HepG2 (cell line): ENCODE data around the gene RNF13. TPM values are rescaled to one million over a fixed set of nuclear protein-coding genes. Genes with fewer than 3 reads are reported as not detected.

Source experiments
- ASH2L ChIP-seq: fragments of 300-600, 200-600 bp; sonication (generic); IDR thresholded peaks from 2 replicates; pipeline ENCODE4 v1.7.0; 2017; ENCODE audit warnings: low read depth, mild to moderate bottlenecking, moderate library complexity, mixed read lengths, low read length; ENCODE audit not compliant: insufficient read length
- DNMT1 ChIP-seq: sonication (generic); formaldehyde crosslinking; IDR thresholded peaks from 2 replicates; pipeline ENCODE4 v1.5.1; 2020; ENCODE audit warnings: mild to moderate bottlenecking, missing genetic modification reagents
- EEA1 ChIP-seq: sonication (generic); formaldehyde crosslinking; IDR thresholded peaks from 2 replicates; pipeline ENCODE4 v1.5.1; 2020; ENCODE audit warnings: mild to moderate bottlenecking, missing genetic modification reagents, borderline replicate concordance
- GFI1 ChIP-seq: sonication (generic); formaldehyde crosslinking; IDR thresholded peaks from 2 replicates; pipeline ENCODE4 v1.5.0; 2020; ENCODE audit warnings: missing genetic modification reagents, mild to moderate bottlenecking, borderline replicate concordance
- KDM5A ChIP-seq: fragments of 200-600 bp; sonication (generic); IDR thresholded peaks from 2 replicates; pipeline ENCODE4 v1.7.0; 2018; ENCODE audit warnings: antibody characterized with exemption, mild to moderate bottlenecking, low read length, borderline replicate concordance
- KDM5B ChIP-seq: sonication (generic); formaldehyde crosslinking; IDR thresholded peaks from 2 replicates; pipeline ENCODE4 v1.4.0; 2020; ENCODE audit warnings: missing genetic modification reagents, mild to moderate bottlenecking, borderline replicate concordance
- KDM6A ChIP-seq: IDR thresholded peaks from 2 replicates; pipeline ENCODE4 v1.6.1; 2016; ENCODE audit warnings: low read depth
- NR2F2 ChIP-seq: IDR thresholded peaks from 2 replicates; pipeline ENCODE4 v1.6.1; 2012; ENCODE audit warnings: low read depth, inconsistent platforms, borderline replicate concordance
- PTBP1 ChIP-seq: fragments of 200-400 bp; formaldehyde crosslinking; IDR thresholded peaks from 2 replicates; pipeline ENCODE4 v1.6.1; 2018; ENCODE audit warnings: low read length, low read depth; ENCODE audit not compliant: poor library complexity, severe bottlenecking
- RFXAP ChIP-seq: sonication (generic); formaldehyde crosslinking; IDR thresholded peaks from 2 replicates; pipeline ENCODE4 v1.4.0; 2020; ENCODE audit warnings: missing genetic modification reagents, borderline replicate concordance
- ZNF260 ChIP-seq: sonication (generic); formaldehyde crosslinking; IDR thresholded peaks from 2 replicates; pipeline ENCODE4 v1.4.0; 2020; ENCODE audit warnings: missing genetic modification reagents, low read depth, mild to moderate bottlenecking, borderline replicate concordance
- ZNF292 ChIP-seq: sonication (generic); formaldehyde crosslinking; IDR thresholded peaks from 2 replicates; pipeline ENCODE4 v1.8.1; 2022; ENCODE audit warnings: mild to moderate bottlenecking, low read depth, missing genetic modification reagents, borderline replicate concordance
- ZNF329 ChIP-seq: sonication (generic); formaldehyde crosslinking; IDR thresholded peaks from 2 replicates; pipeline ENCODE4 v1.9.0; 2021; ENCODE audit warnings: low read depth, mild to moderate bottlenecking, missing genetic modification reagents
- ZNF382 ChIP-seq: sonication (generic); formaldehyde crosslinking; IDR thresholded peaks from 2 replicates; pipeline ENCODE4 v1.5.0; 2020; ENCODE audit warnings: missing genetic modification reagents, mild to moderate bottlenecking, borderline replicate concordance
- ZNF468 ChIP-seq: sonication (generic); formaldehyde crosslinking; IDR thresholded peaks from 2 replicates; pipeline ENCODE4 v1.8.0; 2022; ENCODE audit warnings: mild to moderate bottlenecking, moderate library complexity, missing genetic modification reagents
- ZNF572 ChIP-seq: sonication (generic); formaldehyde crosslinking; IDR thresholded peaks from 2 replicates; pipeline ENCODE4 v1.5.1; 2020; ENCODE audit warnings: mild to moderate bottlenecking, missing genetic modification reagents
- ZNF780A ChIP-seq: sonication (generic); formaldehyde crosslinking; IDR thresholded peaks from 2 replicates; pipeline ENCODE4 v1.8.0; 2022; ENCODE audit warnings: mild to moderate bottlenecking, missing genetic modification reagents, moderate library complexity
- polyA plus RNA-seq, 8 experiments: library from polyadenylated mRNA; depleted of rRNA in 3 of 8; stranded (reverse) in 7 of 8; unstranded in 1 of 8; fragments of >200 nt; fragmentation: Illumina TruSeq in 4 of 8; extraction: Trizol in 4 of 8; gene quantifications; 2 replicates each; pipeline versions ENCODE4 v1.2.1 to v1.2.3, GENCODE V29; 2011 to 2016; ENCODE audit warnings: low read depth in 4 of 8, missing spikeins in 1 of 8, mixed read lengths in 1 of 8; ENCODE audit not compliant: insufficient read depth in 1 of 8
- total RNA-seq, 5 experiments: library from RNA; depleted of rRNA; stranded (reverse); fragments of >200 nt; fragmentation: Illumina TruSeq; extraction: Trizol; gene quantifications; 2 replicates each; pipeline ENCODE4 v1.2.3, GENCODE V29; 2016; ENCODE audit warnings: low read depth in 1 of 5
- TF ChIP-seq, protein P1 (sequence below): sonication (generic); formaldehyde crosslinking; IDR thresholded peaks from 2 replicates; pipeline ENCODE4 v1.8.0; 2022; ENCODE audit warnings: mild to moderate bottlenecking, missing genetic modification reagents
- TF ChIP-seq, protein P2 (sequence below): sonication (generic); formaldehyde crosslinking; IDR thresholded peaks from 2 replicates; pipeline ENCODE4 v1.4.0; 2020; ENCODE audit warnings: missing genetic modification reagents
- TF ChIP-seq, protein P3 (sequence below): sonication (generic); formaldehyde crosslinking; IDR thresholded peaks from 2 replicates; pipeline ENCODE4 v1.4.0; 2020; ENCODE audit warnings: mild to moderate bottlenecking, low read depth, missing genetic modification reagents
- TF ChIP-seq, protein P4 (sequence below): fragments of 450-650 bp; IDR thresholded peaks from 2 replicates; pipeline ENCODE4 v1.6.1; 2017; ENCODE audit warnings: mild to moderate bottlenecking
- TF ChIP-seq, protein P5 (sequence below): fragments of 450-650 bp; IDR thresholded peaks from 2 replicates; pipeline ENCODE4 v1.6.1; 2017

Gene RNF13
- total and polyA plus RNA-seq, 2 of the 13 experiments (the other 11 are each of a cell fraction or from before 2014, with no cell fraction given), result 39.8 to 46.0 TPM

DNA sequence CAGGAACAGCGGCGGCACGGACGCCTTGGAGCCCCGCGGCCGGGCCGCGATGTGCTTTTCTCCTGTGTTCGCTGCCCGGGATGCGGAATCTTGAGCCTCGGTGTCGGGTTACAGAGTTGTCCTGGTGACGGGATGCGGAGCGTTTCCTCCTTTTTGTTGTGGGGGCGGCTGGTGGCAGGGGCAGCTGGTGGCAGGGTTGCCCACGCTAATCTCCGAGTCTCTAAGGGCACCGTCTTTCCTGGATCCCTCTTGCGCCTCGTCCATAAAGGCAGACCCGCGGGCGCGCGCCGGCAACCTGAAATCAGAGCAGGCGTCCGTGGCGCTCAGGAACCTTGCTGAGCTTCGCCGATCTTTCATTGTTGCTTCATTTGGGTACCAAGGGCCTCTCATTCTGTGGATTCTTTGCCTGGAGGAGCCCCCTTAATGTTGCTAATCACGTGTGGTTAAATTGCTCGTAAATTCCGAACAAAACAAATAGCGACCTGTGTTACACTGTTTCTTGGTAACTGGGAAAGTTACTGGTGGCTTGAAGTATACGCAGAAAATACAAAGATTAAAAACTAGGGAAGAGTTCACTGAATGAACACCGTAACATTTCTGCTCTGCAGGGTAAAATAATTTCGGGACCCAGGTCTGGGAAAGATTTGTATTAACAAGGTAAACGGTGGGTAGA lies 158.5 kb downstream of the RNF13 start (continued):
- TF ChIP-seq ZNF260 (no peak), ZNF329 (CRISPR knock-in tag) (0 out of 2 replicates have a peak, but pooled peaks have one; percentile 22), ASH2L (peak; percentile 30), ZNF468 (CRISPR knock-in tag) (no peak), RFXAP (CRISPR knock-in tag) (no peak), ZNF382 (CRISPR knock-in tag) (no peak), KDM5B (CRISPR knock-in tag) (no peak; the same call in none of the 2 replicates), NR2F2 (no peak), ZNF780A (no peak), KDM5A (0 out of 2 replicates have a peak, but pooled peaks have one; percentile 11), PTBP1 (no peak), KDM6A (no peak), ZNF292 (CRISPR knock-in tag) (no peak), GFI1 (peak; percentile 27; the same call in 1 of the 2 replicates), EEA1 (no peak), DNMT1 (CRISPR knock-in tag) (no peak), ZNF572 (CRISPR knock-in tag) (no peak)
- TF ChIP-seq, protein P1, sequence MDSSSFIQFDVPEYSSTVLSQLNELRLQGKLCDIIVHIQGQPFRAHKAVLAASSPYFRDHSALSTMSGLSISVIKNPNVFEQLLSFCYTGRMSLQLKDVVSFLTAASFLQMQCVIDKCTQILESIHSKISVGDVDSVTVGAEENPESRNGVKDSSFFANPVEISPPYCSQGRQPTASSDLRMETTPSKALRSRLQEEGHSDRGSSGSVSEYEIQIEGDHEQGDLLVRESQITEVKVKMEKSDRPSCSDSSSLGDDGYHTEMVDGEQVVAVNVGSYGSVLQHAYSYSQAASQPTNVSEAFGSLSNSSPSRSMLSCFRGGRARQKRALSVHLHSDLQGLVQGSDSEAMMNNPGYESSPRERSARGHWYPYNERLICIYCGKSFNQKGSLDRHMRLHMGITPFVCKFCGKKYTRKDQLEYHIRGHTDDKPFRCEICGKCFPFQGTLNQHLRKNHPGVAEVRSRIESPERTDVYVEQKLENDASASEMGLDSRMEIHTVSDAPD, result 0 out of 2 replicates have a peak, but pooled peaks have one; percentile 6
- TF ChIP-seq, protein P2, sequence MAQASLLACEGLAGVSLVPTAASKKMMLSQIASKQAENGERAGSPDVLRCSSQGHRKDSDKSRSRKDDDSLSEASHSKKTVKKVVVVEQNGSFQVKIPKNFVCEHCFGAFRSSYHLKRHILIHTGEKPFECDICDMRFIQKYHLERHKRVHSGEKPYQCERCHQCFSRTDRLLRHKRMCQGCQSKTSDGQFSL (CRISPR knock-in tag), result no peak
- TF ChIP-seq, protein P3, sequence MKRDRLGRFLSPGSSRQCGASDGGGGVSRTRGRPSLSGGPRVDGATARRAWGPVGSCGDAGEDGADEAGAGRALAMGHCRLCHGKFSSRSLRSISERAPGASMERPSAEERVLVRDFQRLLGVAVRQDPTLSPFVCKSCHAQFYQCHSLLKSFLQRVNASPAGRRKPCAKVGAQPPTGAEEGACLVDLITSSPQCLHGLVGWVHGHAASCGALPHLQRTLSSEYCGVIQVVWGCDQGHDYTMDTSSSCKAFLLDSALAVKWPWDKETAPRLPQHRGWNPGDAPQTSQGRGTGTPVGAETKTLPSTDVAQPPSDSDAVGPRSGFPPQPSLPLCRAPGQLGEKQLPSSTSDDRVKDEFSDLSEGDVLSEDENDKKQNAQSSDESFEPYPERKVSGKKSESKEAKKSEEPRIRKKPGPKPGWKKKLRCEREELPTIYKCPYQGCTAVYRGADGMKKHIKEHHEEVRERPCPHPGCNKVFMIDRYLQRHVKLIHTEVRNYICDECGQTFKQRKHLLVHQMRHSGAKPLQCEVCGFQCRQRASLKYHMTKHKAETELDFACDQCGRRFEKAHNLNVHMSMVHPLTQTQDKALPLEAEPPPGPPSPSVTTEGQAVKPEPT (CRISPR knock-in tag), result no peak
- TF ChIP-seq, protein P4, sequence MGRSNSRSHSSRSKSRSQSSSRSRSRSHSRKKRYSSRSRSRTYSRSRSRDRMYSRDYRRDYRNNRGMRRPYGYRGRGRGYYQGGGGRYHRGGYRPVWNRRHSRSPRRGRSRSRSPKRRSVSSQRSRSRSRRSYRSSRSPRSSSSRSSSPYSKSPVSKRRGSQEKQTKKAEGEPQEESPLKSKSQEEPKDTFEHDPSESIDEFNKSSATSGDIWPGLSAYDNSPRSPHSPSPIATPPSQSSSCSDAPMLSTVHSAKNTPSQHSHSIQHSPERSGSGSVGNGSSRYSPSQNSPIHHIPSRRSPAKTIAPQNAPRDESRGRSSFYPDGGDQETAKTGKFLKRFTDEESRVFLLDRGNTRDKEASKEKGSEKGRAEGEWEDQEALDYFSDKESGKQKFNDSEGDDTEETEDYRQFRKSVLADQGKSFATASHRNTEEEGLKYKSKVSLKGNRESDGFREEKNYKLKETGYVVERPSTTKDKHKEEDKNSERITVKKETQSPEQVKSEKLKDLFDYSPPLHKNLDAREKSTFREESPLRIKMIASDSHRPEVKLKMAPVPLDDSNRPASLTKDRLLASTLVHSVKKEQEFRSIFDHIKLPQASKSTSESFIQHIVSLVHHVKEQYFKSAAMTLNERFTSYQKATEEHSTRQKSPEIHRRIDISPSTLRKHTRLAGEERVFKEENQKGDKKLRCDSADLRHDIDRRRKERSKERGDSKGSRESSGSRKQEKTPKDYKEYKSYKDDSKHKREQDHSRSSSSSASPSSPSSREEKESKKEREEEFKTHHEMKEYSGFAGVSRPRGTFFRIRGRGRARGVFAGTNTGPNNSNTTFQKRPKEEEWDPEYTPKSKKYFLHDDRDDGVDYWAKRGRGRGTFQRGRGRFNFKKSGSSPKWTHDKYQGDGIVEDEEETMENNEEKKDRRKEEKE, result no peak
- TF ChIP-seq, protein P5, sequence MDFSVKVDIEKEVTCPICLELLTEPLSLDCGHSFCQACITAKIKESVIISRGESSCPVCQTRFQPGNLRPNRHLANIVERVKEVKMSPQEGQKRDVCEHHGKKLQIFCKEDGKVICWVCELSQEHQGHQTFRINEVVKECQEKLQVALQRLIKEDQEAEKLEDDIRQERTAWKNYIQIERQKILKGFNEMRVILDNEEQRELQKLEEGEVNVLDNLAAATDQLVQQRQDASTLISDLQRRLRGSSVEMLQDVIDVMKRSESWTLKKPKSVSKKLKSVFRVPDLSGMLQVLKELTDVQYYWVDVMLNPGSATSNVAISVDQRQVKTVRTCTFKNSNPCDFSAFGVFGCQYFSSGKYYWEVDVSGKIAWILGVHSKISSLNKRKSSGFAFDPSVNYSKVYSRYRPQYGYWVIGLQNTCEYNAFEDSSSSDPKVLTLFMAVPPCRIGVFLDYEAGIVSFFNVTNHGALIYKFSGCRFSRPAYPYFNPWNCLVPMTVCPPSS, result no peak
